ENCODE results near the gene TFIP11. TPM values are rescaled to one million over a fixed set of nuclear protein-coding genes. Genes with fewer than 3 reads are reported as not detected.

TFIP11 gene
- total RNA-seq, 2 donors from 2014 or later, result 15.4 TPM

- TF ChIP-seq, protein P1, sequence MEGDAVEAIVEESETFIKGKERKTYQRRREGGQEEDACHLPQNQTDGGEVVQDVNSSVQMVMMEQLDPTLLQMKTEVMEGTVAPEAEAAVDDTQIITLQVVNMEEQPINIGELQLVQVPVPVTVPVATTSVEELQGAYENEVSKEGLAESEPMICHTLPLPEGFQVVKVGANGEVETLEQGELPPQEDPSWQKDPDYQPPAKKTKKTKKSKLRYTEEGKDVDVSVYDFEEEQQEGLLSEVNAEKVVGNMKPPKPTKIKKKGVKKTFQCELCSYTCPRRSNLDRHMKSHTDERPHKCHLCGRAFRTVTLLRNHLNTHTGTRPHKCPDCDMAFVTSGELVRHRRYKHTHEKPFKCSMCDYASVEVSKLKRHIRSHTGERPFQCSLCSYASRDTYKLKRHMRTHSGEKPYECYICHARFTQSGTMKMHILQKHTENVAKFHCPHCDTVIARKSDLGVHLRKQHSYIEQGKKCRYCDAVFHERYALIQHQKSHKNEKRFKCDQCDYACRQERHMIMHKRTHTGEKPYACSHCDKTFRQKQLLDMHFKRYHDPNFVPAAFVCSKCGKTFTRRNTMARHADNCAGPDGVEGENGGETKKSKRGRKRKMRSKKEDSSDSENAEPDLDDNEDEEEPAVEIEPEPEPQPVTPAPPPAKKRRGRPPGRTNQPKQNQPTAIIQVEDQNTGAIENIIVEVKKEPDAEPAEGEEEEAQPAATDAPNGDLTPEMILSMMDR (IDR thresholded peaks at IDR 0.05), result no peak
- no peak for DNase-seq (ENCODE audit: low spot score)
- Histone ChIP-seq H3K27me3 (no peaks in the 10 kb centered on the region), H3K27ac (peak overlapping the region; percentile 33 to 54), H3K4me3 (no peak overlapping the region), H3K4me1 (peaks cover 0 to 43% of the 10 kb centered on the region in 2 donors), H3K36me3 (no peaks in the 10 kb centered on the region), H3K9me3 (no peaks in the 10 kb centered on the region)
These were observed 43.2 kb upstream of the TFIP11 start for GRCh38 chr22:26555478-26555877.

DNA sequence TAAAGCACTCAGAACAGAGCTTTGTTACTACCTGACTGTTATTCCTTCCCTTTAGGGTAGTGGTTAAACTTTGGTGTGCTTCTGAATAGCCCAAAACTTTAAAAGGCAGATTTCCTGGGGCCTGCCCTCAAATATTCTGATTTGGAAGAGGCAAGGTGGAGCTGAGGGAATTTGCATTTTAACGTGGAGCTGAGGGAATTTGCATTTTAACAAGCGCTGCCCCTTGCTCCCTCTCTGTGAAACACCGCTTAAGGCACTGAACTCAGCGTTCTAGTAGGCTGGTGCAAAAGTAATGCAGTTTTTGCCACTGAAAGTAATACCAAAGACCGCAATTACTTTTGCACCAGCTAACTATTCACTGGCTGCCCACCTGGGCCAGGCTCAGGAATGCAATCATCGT, 42.7 kb upstream of the TFIP11 start:
- Histone ChIP-seq H3K4me3 (no peak overlapping the region), H3K36me3 (no peaks in the 10 kb centered on the region), H3K9me3 (no peaks in the 10 kb centered on the region), H3K27ac (peak overlapping the region; percentile 33 to 54), H3K27me3 (no peaks in the 10 kb centered on the region), H3K4me1 (peaks cover 0 to 48% of the 10 kb centered on the region in 2 donors)
- no peak for DNase-seq (ENCODE audit: low spot score)
- TF ChIP-seq, protein P1 (IDR thresholded peaks at IDR 0.05), result no peak

DNA sequence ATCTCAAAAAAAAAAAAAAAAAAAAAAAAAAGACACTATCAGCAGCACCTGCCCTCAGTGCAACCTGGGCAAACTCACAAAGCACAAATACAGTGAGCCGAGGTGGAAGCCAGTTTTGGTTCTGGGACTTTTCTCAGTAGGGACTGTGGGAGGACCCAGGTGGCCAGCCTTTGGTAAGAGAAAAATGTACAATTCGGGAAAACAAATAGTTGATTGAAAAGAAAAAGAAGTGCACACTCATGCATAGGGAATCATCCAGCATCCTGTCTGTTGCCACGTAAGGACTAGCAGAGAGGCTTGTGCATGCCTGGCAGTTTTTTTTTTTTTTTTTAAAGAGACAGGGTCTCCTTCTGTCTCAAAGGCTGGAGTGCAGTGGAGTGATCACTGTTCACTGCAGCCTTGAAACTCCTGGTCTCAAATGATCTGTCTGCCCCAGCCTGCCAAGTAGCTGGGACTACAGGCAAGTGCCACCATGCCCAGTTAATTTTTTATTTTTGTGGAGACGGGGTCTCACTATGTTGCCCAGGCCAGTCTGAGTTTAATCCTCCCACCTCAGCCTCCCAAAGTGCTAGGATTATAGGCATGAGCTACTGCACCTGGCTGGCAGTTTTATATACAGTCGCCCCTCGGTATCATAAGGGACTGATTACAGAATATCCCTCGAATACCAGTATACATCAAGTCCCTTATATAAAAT, 40.9 kb upstream of the TFIP11 start:
- TF ChIP-seq, protein P1 (IDR thresholded peaks at IDR 0.05), result no peak
- no peak overlapping the region for H3K4me3 ChIP-seq
- H3K4me1 ChIP-seq, result peaks cover 0 to 55% of the 10 kb centered on the region in 2 donors
- no peak overlapping the region for H3K27ac ChIP-seq
- DNase-seq (ENCODE audit: low spot score), result no peak
- no peaks in the 10 kb centered on the region for H3K36me3 ChIP-seq
- no peaks in the 10 kb centered on the region for H3K9me3 ChIP-seq
- H3K27me3 ChIP-seq, result no peaks in the 10 kb centered on the region

GRCh38 chr22:26552466-26552865, 40.2 kb upstream of the TFIP11 start:
- peaks cover 0 to 58% of the 10 kb centered on the region in 2 donors for H3K4me1 ChIP-seq
- no peak overlapping the region for H3K4me3 ChIP-seq
- TF ChIP-seq, protein P1 (IDR thresholded peaks at IDR 0.05), result no peak
- DNase-seq (ENCODE audit: low spot score), result no peak
- H3K27me3 ChIP-seq, result no peaks in the 10 kb centered on the region
- H3K27ac ChIP-seq, result no peak overlapping the region
- H3K9me3 ChIP-seq, result no peaks in the 10 kb centered on the region
- H3K36me3 ChIP-seq, result no peaks in the 10 kb centered on the region

- TF ChIP-seq, protein P1 (IDR thresholded peaks at IDR 0.05), result no peak
- Histone ChIP-seq H3K4me3 (no peak overlapping the region), H3K36me3 (no peaks in the 10 kb centered on the region), H3K27me3 (no peaks in the 10 kb centered on the region), H3K4me1 (peaks cover 0 to 61% of the 10 kb centered on the region in 2 donors), H3K27ac (peak overlapping the region; percentile 76 to 83), H3K9me3 (no peaks in the 10 kb centered on the region)
- no peak for DNase-seq (ENCODE audit: low spot score)
These were observed 39.3 kb upstream of the TFIP11 start for GRCh38 chr22:26551568-26551967.

Measured in right atrium auricular region (tissue), 2 donors.